NCI-H1092 treated with DMSO at 0.1 percent for 48 hours (cell line): ENCODE data around the gene CRYBB3.

ENCODE experiments used
- DNase-seq: peaks from one replicate; lab custom pipeline; 2025; lab: John Stamatoyannopoulos, UW

CRYBB3 gene

DNA sequence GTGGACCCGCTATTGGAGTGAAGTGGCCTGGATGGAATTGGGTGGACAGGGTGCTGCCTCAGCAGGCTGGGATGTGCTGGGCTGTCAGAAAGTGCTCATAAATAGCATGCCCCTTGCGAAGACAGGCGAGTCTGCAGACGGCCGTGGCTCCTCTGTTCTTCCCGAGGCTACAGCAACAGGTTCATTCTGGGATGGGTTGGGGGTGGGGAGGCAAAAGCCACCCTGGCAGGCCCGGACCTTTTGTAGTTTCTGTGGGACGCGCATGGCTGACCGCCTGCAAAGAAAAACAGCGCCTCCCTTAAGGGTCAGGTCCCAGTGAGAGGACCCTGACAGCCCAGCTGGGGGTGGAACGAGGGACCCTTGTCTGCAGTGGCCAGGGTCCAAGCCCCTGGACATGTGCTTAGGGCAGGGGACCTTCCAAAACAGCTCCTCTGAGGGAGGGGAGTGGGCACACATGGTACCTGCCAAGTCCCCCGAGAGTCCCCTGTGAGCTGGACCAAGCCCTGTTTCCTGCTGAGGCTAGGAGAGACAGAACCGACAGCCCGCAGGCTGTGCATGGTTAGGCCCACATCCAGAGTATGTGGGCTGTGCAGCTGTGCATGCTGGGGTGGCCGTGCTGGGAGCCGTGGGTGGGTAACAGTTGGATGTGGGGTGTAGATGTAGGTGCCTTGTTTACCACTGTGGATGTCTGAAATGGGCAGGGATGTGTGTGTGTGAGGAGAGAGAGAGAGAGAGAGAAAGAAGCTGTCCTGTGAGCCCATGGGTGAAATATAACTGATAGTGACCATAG is at the start of gene CRYBB3:
Gene CRYBB3, plus strand, starts transcription at position 128 of the 790 bp plus-strand sequence. CDS start 1,539 bp downstream, outside the sequence.
- no peak for DNase-seq

DNA sequence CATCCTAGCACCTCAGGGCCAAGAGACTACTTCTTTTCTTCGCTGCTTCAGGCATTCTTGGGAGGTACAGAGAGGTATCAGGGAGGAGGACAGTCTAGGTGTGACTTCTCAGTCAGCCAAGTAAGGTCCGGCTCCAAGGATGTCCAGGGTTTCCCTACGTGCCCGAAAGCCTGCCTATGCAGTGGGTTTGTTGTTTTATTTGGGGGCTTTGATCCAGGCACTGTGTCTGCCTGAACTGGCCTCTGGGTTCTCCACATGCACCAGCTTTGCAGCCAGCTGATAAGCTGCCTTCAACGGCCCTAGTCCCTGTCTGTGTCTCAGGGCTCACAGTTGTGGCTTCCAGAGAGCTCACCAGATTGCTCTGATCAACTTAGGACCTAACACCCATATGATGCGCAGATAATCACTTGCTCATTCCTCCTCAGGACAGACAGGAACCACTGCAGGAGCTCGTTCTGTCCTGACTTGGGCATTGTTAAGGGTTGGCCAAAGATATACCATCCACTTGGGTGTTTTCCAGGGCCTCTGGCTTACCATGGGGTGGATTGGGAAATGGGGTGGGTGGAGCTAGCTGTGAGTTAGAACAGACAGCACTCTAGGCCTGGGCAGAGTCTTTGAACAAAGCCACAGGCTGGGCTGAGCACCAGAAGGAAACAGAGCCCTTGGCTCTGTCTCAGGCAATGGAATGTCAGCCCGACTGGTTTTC is 45.5 kb upstream of the CRYBB3 start:
- no peak for DNase-seq

DNA sequence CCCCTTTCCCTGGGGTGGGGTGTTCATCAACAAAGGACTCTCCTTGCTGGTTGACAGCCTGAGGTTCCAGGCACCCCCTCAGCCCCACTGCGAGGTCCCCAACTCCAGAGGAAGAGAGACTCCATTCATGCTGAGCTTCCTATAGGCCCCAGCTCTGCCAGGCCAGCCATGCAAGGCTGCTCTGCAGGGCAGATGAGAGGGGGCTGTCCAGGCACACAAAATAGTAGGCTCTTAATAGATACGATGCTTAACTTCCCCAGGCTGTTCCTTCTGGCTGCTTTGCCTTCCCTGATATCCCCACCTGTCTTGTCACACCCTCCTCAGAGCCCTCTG is 45.0 kb upstream of the CRYBB3 start:
- DNase-seq: no peak

DNA sequence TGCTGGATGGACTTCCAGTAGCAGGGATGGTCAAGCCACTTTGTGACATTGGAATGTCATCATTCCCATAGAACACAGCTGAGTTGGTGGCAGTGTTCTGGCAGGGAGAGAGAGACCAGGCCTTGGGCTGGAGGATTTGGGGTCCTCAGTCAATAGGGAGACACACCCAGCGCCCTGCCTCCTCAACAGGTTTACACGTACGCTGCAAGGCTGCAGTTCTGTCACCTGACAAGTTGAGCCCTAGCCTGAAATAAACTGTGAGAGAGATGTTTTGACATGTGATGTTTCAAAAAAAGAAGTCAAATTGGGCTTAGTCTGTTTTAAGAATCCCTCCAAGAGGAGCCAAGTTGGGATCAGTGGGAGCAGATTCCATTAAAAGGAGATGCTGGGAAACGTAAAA is 42.9 kb upstream of the CRYBB3 start:
- no peak for DNase-seq

DNA sequence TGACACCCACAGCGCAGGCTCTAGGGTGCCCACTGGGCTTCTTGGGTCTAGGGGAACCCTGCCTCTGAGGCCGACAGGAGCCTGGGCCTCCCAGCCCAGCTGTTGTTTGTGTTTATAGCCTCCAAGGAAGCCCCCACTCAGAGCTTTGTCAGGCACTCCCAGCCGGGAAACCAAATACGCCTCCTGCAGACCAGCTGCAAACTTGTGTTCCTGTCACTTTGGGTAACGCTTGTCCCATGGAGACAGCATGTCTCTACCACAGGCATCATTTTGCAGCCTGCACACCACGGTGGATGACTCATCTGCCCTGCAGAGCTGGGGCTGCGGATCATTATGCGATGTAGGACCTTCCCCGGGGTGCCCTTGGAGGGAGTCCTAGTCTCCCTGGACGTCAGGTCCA is 40.6 kb upstream of the CRYBB3 start:
- no peak for DNase-seq

DNA sequence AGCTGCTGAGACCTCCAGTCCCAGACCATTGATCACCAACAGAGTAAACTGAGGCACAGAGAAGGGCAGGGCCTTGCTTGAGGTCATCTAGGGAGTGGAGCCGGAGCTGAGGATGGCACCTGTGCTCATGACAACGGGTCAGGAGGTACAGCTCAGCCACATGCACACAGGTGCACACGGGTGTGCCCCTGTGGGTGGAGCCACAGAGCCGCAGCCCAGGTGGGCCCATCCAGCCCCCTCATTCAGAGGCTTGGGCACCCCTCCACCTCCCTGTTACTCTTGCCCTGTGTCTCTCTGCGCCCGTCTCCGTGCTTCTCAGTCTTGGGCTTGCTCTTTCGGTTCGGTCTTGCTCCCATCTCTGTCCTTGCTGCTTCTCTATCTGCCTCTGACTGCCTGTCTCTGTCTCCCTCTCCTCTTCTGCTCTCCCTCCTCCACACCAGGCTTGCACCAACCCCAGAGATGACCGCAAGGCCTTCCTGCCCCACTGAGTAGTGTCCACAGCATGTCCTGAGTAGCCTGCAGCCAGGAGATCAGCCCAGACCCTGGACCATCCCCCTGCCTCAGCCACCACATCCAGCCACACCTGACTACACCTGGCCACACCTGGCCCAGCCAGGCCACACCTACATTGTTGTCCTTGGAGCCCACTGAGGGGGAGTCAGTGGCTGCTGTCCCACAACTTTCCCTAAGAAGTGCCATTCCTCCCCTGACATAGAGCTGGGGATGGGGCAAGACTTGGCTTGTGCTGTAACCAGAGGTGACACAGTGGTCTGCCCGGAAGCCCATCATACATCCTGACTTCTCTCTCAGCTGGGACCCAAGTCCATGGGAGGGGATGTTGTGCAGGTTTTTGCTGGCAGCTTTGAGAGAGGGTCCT is 39.3 kb upstream of the CRYBB3 start:
- no peak for DNase-seq

DNA sequence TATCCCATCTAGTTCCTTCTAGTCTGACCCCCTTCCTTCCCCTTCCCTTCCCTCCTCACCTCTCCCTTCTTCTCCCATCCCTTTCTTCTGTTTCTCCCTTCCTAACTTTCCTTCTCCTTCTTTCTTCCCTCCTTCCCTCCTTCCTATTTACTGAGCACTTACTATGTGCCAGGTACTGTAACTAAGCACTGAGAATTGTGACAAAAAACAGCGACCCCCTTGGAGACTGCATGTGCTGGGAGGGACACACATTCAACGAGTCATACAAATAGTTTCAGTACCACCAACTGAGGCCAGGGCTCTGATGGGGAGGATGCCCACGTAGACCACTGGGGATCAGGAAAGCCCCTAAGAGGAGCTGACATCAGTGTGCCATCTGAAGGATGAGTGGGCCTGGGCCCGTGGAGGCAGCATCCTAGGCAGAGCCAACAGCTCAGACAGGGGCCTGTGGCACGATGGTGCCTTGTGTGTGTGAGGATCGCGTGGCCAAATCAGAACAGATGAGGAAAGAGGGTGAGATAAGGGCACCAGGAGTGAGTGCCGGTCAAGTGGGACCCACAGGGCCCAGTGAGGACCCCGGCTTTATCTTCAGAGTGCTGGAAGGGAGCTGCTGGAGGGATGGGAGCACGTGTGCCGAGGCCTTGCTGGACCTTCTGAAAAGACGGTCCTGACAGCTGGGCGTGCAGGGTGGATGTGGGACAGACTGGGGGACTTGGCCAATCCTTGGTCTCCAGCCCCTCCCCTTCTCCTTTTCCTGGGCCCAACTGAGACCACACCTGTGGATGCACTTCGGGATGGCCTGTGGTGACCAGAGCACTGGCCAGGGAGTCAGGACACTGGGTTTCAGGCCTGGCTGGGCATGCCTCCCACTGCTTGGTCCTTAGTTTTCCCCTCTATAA is 38.4 kb upstream of the CRYBB3 start:
- DNase-seq: no peak

DNA sequence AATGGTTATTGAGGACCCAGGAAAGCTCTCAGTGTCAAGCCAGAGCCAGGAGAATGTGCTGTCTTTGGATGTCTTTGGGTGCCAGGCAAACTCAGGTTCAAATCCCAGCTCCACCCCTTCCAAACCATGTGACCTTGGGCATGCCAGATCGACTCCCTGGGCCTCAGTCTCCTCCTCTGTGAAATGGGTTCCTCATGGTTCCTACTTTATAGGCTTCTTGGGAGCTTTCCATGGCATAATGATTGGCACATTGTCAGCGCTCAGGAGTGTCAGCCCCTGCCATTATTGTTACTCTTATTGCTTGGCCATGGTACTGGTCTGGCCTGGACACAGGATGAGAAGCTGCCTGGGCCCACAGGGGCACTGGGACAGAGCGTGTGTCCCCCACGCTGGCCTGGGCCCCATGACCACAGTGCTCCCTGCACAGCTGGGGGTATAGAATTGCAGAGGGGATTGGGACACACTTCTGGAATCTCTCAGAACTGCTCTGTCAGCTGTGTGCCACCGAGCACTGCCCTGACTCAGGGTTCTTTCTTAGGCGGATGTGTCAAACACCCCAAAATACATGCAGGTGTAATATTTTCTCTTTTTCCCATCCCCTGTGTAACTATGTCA is 37.6 kb upstream of the CRYBB3 start:
- DNase-seq: no peak

DNA sequence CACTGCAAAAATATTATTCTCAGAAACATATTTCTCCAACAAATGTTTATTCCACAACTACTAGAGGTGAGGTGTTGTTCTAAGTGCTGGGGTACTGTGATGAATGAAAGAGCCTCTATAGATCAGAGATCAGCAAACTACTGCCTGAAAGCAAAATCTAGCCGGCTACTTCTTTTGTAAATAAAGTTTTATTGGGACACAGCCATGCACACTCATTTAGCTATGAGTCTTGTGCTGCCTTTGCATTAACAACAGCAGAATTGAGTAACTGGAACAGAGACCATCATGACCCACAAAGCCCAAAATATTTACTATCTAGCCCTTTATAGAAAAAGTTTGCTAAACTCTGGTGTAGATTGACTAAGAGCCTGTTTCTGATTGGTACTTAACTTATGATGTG is 37.1 kb upstream of the CRYBB3 start:
- DNase-seq: no peak

DNA sequence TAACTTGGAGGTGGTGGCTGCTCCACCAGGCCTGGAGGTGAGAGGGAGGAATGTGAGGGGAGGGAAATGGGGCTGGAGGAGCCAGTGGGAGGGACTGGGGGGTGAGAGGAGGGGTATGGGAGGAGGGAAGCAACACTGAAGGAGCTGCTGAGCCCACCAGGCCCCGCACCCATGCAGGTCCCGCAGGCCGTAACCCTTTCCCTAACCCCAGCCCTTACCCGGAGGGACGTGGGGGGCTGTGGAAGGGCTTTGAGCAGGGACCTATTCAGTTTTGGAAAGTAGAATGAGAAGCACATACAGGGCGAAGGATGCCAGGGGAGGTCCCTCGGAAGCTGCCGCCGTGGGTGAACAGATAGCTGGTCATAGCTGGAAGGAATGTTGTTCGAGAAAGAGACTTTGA is 33.9 kb upstream of the CRYBB3 start:
- DNase-seq: no peak

DNA sequence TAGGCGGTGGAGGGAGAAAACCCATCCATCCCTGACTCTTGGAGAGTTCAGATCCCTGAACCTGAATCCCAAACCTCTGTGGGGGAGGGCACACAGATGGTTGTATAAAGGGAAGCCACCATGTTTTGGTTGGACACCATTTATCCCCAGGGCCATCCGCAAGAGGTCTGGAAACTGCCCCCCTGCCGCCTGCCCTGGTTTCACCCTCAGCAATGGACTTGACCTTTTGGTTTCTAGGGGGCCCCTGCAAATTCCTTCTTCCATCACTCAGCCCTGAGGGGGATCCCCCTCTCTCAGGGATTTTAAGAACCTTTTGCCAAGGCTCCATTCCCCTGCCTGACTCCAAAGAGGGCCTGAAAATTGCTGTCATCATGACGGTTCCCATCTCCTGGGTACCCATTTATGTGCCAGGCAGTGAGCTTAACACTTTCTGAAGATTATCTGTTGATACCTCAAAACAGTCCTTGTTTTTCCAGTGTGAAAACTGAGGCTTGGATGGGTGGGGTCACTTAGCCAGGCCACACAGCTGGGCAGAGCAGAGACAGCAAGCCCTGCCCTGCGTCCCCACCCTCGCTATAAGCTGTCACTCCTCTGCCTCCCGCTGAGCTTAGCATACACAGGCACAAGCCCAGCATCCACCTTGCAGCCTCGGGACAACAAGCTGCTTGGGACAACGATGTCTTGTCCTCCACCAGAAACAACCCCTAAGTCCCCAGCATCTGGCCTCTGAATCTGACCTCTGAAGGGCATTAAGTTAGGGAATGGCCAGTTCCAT is 33.2 kb upstream of the CRYBB3 start:
- DNase-seq: no peak

DNA sequence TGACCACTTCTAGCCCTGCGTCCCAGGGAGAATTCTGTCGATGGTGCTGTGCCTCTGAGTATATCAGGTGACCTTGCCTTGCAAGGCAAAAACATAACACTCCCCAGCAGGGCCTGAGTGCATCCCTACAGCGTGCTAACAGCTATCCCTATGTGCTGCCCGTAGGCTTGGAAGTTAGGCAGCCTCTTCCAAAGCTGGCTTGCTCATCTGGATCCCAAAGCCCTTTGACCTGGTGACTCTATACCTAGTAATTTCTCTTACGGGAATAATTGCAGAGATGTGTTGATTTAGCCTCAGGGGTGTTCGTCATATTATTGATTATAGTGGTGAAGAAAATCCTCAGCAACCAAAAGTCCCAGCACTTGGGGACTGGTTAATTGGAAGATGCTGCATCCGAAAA is 32.6 kb upstream of the CRYBB3 start:
- no peak for DNase-seq

DNA sequence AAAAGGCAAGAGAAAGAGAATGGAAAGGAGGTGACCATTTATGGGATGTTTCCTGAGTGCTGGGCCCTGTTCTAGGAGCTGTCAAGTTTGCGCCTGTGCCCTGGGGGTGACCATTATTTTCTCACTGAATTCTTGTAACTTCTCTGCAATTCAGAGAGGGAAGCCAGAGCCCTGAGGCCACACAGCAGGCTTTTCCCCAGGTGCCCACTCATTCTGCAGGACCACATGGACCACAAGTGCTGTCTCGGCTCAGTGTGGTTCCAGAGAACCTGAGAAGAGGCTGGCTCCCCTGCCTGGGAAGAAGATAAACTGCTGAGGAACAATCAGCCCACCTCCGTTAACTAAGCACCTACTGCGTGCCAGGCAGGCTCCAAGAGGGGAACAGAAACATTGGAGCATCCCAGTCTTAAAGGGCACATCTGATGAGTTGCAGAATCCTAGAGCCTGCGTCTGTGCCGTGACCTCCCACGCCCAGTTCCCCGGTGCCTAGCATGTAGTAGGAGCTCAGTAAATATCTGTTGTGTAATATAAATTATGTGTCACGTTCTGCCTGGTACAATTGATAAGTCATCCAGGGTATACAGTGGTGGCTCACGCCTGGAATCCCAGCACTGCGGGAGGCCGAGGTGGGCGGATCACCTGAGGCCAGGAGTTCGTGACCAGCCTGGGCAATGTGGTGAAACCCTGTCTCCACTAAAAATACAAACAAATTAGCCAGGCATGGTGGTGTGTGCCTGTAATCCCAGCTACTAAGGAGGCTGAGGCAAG is 31.6 kb upstream of the CRYBB3 start:
- no peak for DNase-seq

DNA sequence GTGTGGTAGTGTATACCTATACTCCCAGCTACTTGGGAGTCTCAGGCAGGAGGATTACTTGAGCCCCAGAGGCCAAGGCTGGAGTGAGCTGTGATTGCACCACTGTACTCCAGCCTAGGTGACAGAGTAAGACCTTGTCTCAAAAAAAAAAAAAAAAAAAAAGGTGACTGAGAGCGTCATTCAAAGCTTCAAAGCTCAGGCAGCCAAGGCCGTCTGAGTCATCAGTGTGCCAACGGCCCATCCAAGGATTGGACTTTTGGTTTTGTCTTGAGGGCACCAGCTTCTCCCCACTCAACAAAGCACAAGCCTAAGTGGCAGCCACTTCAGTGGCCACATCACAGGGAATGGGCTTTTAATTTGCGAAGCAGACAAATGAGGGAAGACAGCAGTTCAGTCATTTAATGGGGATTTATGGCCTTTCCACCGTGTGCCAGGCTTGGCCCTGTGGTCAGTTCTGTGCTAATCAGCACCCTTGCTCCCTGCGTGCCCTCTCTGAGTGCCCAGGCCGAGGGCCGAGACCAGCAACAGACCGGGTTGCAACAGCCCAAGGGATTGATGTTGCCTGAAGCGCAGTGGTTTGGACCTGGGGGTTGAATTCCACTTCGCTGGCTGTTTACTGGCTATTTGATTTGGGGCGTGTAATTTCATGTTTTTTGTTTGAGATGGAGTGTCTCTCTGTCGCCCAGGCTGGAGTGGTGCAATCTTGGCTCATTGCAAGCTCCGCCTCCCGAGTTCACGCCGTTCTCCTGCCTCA is 30.2 kb upstream of the CRYBB3 start:
- DNase-seq: no peak

DNA sequence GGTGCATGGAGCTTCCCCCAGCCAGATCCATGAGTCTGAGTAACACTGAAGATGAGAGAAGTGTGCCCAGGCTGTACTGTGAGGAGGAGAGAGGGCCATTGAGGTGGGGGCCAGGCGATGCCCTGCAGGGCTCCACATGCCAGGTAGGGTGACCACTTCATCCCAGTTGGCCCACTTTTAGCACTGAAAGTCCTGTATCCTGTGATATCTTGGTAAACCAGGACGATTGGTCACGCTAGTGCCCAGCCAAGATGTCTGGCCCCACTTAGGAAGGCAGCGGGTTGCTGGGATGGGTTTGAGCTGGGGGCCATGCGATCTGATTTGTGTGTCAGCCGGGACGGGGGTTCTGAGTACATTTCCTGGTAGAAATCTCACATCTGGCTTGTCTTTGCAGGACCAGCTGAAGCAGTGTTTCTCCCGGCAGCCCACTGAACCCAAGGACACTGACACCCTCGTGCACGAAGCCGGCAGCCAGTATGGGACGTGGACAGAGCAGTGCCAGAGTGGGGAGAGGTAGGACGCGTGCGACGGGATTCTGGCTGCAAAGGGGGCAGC is 29.2 kb upstream of the CRYBB3 start:
- no peak for DNase-seq

DNA sequence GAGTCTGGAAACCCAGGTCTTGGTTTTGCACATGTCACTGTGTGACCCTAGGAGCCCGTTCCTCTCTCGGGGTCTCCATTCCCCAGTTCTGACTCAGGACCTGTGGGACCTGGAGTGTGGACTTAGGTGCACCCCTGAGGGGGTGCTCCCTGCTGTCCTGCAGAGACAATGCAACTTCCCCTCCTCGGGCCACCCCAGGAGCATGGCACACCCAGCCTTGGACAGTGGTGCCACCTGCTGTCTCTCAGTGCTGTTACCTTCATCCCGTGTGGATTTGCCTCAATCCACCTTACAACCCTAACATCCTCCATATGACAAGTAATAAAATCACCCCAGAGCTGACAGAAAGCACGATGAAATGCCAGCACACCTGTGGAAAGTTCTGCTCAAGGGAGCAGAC is 27.5 kb upstream of the CRYBB3 start:
- no peak for DNase-seq

DNA sequence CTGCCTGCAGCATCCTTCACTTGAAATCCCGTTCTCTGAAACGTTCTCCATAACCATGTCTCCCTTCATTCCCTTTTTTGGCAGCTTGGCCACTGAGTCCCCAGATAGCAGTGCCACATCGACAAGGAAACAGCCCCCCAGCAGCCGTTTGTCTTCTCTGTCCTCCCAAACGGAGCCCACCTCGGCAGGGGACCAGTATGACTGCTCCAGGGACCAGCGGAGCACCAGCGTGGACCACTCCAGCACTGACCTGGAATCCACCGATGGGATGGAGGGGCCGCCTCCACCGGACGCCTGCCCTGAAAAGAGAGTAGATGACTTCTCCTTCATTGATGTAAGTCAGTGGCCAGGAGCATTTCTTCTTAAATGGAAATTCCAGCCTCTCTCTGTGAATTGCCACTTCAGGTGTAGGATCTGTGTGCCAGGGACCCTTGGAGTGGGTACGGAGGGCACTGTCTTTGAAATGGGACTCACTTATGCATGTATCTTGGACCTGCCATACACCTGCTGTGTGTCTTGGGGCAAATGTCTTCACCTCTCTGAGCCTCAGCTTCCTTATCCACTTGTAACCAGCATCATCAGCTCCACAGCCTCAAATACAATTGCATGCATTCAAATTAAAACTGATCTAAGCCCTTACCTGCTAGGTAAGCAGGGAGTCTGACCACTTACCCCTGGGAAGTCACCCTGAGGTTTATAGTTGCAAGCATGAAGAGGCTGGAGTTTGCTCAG is 25.3 kb upstream of the CRYBB3 start:
- no peak for DNase-seq

DNA sequence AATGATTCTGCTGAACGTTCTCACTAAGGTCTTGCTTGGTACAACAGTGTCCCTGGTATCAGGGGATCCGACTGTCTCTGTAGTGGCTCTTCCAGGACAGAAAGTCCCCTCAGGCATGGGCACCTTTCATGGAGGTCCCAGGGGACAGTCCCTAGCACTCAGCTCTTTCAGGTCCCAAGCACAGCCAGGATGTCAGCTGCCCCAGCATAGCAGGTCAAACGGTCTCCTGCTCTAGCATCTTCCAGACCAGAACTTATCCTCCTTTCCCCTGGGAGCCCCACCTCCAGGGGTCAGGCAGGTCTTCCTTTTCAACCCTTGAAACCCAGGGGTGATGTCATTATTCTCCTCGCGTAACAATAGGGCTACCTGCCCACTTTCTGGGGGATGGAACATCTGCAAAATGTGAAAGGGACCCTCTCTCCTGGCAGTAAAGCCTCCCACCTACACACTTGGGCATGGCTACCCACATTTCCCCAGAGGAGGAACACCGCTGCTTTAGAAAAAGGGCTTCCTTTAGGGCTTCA is 24.7 kb upstream of the CRYBB3 start:
- no peak for DNase-seq
